Activated CD8-positive, alpha-beta T cell treated with anti-CD3 and anti-CD28 coated beads, Interleukin-2, amount 10 ng/mL, durations not matched to agents 7 days and 5 days (primary cell): Measurements from ENCODE around the gene ADD2. TPM values are rescaled to one million over a fixed set of nuclear protein-coding genes. Genes with fewer than 3 reads are reported as not detected.

Experiments used
- ATAC-seq: fragments of 150-1000 bp; cut with Tn5 transposase; one replicate; pipeline ENCODE4 v1.10.0; 2021; ENCODE audit warnings: moderate library complexity
- CTCF ChIA-PET: fragments of 350-600 bp; sonication (Branson Sonifier 250); formaldehyde crosslinking; loops from one replicate; lab custom pipeline; 2021; ENCODE audit warnings: antibody characterized with exemption; lab: Charles Lee
- POLR2A ChIA-PET: fragments of 350-600 bp; sonication (Branson Sonifier 250); formaldehyde crosslinking; loops from one replicate; lab custom pipeline; 2021; ENCODE audit warnings: antibody characterized with exemption; lab: Charles Lee
- DNase-seq: peaks from one replicate; pipeline ENCODE4 v3.0.0-alpha.2; 2020
- H3K27ac Mint-ChIP-seq: one replicate; pipeline ENCODE4 v1.8.0; 2021; ENCODE audit warnings: mild to moderate bottlenecking, mixed read lengths
- H3K27me3 Mint-ChIP-seq: one replicate; pipeline ENCODE4 v1.8.0; 2021; ENCODE audit warnings: low read depth, mixed read lengths
- H3K36me3 Mint-ChIP-seq: one replicate; pipeline ENCODE4 v1.8.0; 2021; ENCODE audit warnings: low read depth, mixed read lengths
- H3K4me1 Mint-ChIP-seq: one replicate; pipeline ENCODE4 v1.8.0; 2021; ENCODE audit warnings: low read depth, mixed read lengths
- H3K4me3 Mint-ChIP-seq: one replicate; pipeline ENCODE4 v1.8.0; 2021; ENCODE audit warnings: mild to moderate bottlenecking, mixed read lengths
- H3K9me3 Mint-ChIP-seq: one replicate; pipeline ENCODE4 v1.8.0; 2022; ENCODE audit warnings: mixed read lengths; ENCODE audit not compliant: insufficient read depth
- total RNA-seq, 2 experiments: library from RNA; stranded (reverse); gene quantifications; one replicate each; pipeline ENCODE4 v1.2.3, GENCODE V29; 2021

ADD2 gene
- total RNA-seq, 2 experiments from 2014 or later = 12.8 to 14.2 TPM

DNA sequence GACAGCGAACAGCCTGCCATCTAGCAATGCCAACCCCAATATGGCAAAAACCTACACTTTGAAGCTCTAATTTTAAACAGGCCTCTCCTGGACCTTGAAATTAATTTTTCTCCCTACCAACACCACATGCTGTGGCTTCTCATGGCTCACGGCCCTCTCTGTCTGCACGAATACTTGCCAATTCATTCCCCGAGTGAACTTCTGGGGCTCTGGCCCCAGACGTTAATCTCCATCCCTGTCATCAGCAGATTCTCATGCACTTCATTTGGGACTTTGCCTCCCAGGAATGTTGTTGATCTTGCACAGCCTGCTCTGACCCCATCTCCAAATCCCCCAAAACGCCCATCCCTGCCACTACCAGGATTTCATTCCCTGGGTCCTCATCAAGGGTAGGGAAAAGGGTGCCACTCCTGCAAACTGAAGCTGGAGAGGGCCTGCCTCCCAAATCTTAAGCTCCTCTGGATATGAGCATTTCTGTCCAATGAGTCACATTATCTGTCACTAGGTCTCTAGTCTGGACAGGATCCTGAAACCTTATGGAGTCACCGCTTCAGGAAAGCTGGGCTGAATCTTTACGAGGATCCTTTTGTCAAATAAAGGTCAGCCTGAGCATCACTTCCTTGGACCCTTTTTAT is 12.0 kb upstream of the ADD2 start:
- peaks cover 29% of the 10 kb centered on the region for H3K27me3 Mint-ChIP-seq
- no peaks in the 10 kb centered on the region for H3K9me3 Mint-ChIP-seq
- DNase-seq (no peak), ATAC-seq (no peak)
- no peak overlapping the region for H3K27ac Mint-ChIP-seq
- no peaks in the 10 kb centered on the region for H3K4me1 Mint-ChIP-seq
- CTCF ChIA-PET = interaction anchor here (2.1 to 2.5 kb wide), 2 partner anchors 11 to 476 kb away, joined by 8 to 11 read pairs; partner anchors contain the start of gene ADD2
- no peak overlapping the region for H3K4me3 Mint-ChIP-seq
- POLR2A ChIA-PET = no interaction called here
- H3K36me3 Mint-ChIP-seq = no peaks in the 10 kb centered on the region

DNA sequence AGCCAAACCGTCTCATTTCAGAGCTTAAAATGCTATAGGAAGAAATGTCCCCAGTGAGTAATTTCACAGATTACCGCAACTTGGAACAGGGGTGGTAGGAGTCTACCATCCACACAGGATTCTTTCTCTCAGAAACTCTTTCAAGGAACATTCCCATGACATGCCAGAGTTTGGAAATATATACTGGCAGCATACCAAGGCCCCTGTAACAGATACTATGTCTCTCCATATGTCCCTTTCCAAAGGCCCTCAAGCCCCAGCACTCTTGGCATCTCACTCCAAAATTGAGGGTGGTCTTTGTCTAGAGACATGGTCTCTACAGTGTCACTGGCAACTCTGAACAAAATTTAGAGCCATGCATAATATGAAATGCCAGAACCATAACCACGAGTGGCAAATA is 11.5 kb upstream of the ADD2 start:
- DNase-seq (no peak), ATAC-seq (no peak)
- H3K27ac Mint-ChIP-seq = no peak overlapping the region
- H3K4me3 Mint-ChIP-seq = no peak overlapping the region
- H3K4me1 Mint-ChIP-seq = no peaks in the 10 kb centered on the region
- no peaks in the 10 kb centered on the region for H3K36me3 Mint-ChIP-seq
- POLR2A ChIA-PET = no interaction called here
- H3K27me3 Mint-ChIP-seq = peaks cover 33% of the 10 kb centered on the region
- H3K9me3 Mint-ChIP-seq = no peaks in the 10 kb centered on the region
- CTCF ChIA-PET = interaction anchor here (1.2 to 2.1 kb wide), 2 partner anchors 10 to 140 kb away, joined by 3 to 11 read pairs; partner anchors contain the start of gene ADD2

GRCh38 chr2:70778676-70779075 is 10.7 kb upstream of the ADD2 start:
- H3K4me1 Mint-ChIP-seq = no peaks in the 10 kb centered on the region
- no peaks in the 10 kb centered on the region for H3K9me3 Mint-ChIP-seq
- ATAC-seq (no peak), DNase-seq (no peak)
- H3K27ac Mint-ChIP-seq = no peak overlapping the region
- H3K36me3 Mint-ChIP-seq = no peaks in the 10 kb centered on the region
- POLR2A ChIA-PET = no interaction called here
- H3K4me3 Mint-ChIP-seq = no peak overlapping the region
- peaks cover 41% of the 10 kb centered on the region for H3K27me3 Mint-ChIP-seq
- CTCF ChIA-PET = interaction anchor here (0.9 to 1.2 kb wide), 2 partner anchors 10 to 141 kb away, joined by 3 to 4 read pairs; partner anchors contain the start of gene ADD2

DNA sequence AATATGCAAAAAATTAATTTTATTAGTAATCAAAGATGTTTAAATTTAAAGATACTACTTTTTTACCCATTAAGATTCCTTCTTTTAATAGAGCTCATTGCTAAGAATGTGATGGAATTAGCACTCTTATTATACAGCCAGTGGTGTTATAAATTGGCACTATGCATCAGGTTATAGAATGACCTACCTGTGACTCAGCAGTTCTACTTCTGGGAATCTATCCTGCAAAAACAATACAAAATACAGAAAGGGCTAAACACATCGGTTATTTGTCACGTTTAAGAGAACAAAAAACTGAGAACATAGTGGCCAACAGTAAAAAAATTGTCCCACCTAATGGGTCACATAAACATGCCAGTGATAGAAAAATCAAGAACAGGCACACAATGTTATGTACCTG is 9.4 kb upstream of the ADD2 start:
- DNase-seq (no peak), ATAC-seq (no peak)
- no peaks in the 10 kb centered on the region for H3K36me3 Mint-ChIP-seq
- H3K4me3 Mint-ChIP-seq = no peak overlapping the region
- ChIA-PET CTCF (interaction anchor here (1.0 kb wide), 1 partner anchor 12 kb away, joined by 3 read pairs; no protein-coding TSS in a partner anchor), POLR2A (no interaction called here)
- no peaks in the 10 kb centered on the region for H3K4me1 Mint-ChIP-seq
- H3K9me3 Mint-ChIP-seq = no peaks in the 10 kb centered on the region
- H3K27ac Mint-ChIP-seq = no peak overlapping the region
- H3K27me3 Mint-ChIP-seq = peaks cover 50% of the 10 kb centered on the region

GRCh38 chr2:70776266-70776665 is 8.3 kb upstream of the ADD2 start:
- no peak for ATAC-seq
- no peaks in the 10 kb centered on the region for H3K4me1 Mint-ChIP-seq

GRCh38 chr2:70775141-70775540 is 7.1 kb upstream of the ADD2 start:
- no peaks in the 10 kb centered on the region for H3K36me3 Mint-ChIP-seq
- ChIA-PET CTCF (no interaction called here), POLR2A (no interaction called here)
- H3K4me3 Mint-ChIP-seq = no peak overlapping the region
- peaks cover 53% of the 10 kb centered on the region for H3K27me3 Mint-ChIP-seq
- H3K4me1 Mint-ChIP-seq = no peaks in the 10 kb centered on the region
- DNase-seq (no peak), ATAC-seq (no peak)
- no peak overlapping the region for H3K27ac Mint-ChIP-seq
- H3K9me3 Mint-ChIP-seq = no peaks in the 10 kb centered on the region

More at GRCh38 chr2:70776266-70776665, 8.3 kb upstream of the ADD2 start:
- no peak for DNase-seq
- Mint-ChIP-seq H3K4me3 (no peak overlapping the region), H3K9me3 (no peaks in the 10 kb centered on the region), H3K27me3 (peaks cover 55% of the 10 kb centered on the region), H3K36me3 (no peaks in the 10 kb centered on the region), H3K27ac (no peak overlapping the region)
- ChIA-PET POLR2A (no interaction called here), CTCF (interaction anchor here (0.7 to 1.3 kb wide), 3 partner anchors 9 to 474 kb away, joined by 3 to 4 read pairs (median 3); partner anchors contain the start of gene FAM136A)

GRCh38 chr2:70772486-70773155 is 4.6 kb upstream of the ADD2 start:
- no peaks in the 10 kb centered on the region for H3K36me3 Mint-ChIP-seq
- no peak overlapping the region for H3K27ac Mint-ChIP-seq
- no peak for DNase-seq
- no peaks in the 10 kb centered on the region for H3K9me3 Mint-ChIP-seq
- ChIA-PET CTCF (interaction anchor here (2.0 kb wide), 1 partner anchor 12 kb away, joined by 5 read pairs; no protein-coding TSS in a partner anchor), POLR2A (no interaction called here)
- H3K27me3 Mint-ChIP-seq = peaks cover 62% of the 10 kb centered on the region
- no peak overlapping the region for H3K4me3 Mint-ChIP-seq
- ATAC-seq = no peak
- H3K4me1 Mint-ChIP-seq = peaks cover 5% of the 10 kb centered on the region

- H3K36me3 Mint-ChIP-seq = no peaks in the 10 kb centered on the region
- peaks cover 63% of the 10 kb centered on the region for H3K27me3 Mint-ChIP-seq
- H3K27ac Mint-ChIP-seq = no peak overlapping the region
- no peak overlapping the region for H3K4me3 Mint-ChIP-seq
- DNase-seq (no peak), ATAC-seq (no peak)
- H3K9me3 Mint-ChIP-seq = no peaks in the 10 kb centered on the region
- ChIA-PET POLR2A (interaction anchor here (0.6 to 0.9 kb wide), 2 partner anchors 10 to 30 kb away, joined by 3 read pairs; no protein-coding TSS in a partner anchor), CTCF (interaction anchor here (1.1 to 4.1 kb wide), 2 partner anchors 17 to 177 kb away, joined by 4 to 25 read pairs; partner anchors contain the start of gene FIGLA)
- H3K4me1 Mint-ChIP-seq = peaks cover 11% of the 10 kb centered on the region
Observed at GRCh38 chr2:70771446-70771845, 3.4 kb upstream of the ADD2 start.

DNA sequence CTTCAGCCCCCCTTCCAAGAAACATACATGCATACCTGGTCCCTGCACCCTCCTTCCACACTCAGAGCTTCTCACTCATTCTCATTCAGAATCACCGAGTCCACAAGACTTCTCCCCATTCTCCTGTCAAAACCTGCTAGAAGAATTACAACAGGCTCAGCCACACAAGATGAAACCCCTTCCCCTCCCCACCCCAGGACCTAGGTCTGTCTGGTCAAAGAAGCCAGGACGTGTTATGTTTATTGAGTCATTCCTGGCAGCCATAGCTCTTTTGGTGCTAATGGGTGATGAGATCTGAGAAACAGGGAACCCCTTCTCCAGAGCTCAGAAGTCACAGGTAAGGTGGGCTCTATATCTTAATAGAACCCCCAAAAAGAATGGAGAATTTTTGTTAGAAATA is 1.4 kb upstream of the ADD2 start:
- no peak overlapping the region for H3K27ac Mint-ChIP-seq
- peaks cover 12% of the 10 kb centered on the region for H3K4me1 Mint-ChIP-seq
- H3K4me3 Mint-ChIP-seq = no peak overlapping the region
- DNase-seq = no peak
- H3K36me3 Mint-ChIP-seq = no peaks in the 10 kb centered on the region
- H3K9me3 Mint-ChIP-seq = no peaks in the 10 kb centered on the region
- ATAC-seq = no peak
- peaks cover 60% of the 10 kb centered on the region for H3K27me3 Mint-ChIP-seq
- POLR2A ChIA-PET = interaction anchor here (0.6 kb wide), 1 partner anchor 528 kb away, joined by 3 read pairs; no protein-coding TSS in a partner anchor
- CTCF ChIA-PET = interaction anchor here (0.9 to 4.1 kb wide), 8 partner anchors 11 to 465 kb away, joined by 3 to 25 read pairs (median 6); partner anchors contain the start of gene FIGLA

GRCh38 chr2:70768590-70769085 is 638 bp upstream of the ADD2 start:
- ChIA-PET POLR2A (no interaction called here), CTCF (interaction anchor here (0.6 to 4.1 kb wide), 15 partner anchors 10 to 464 kb away, joined by 3 to 25 read pairs (median 4); partner anchors contain the start of gene FIGLA)
- DNase-seq (no peak), ATAC-seq (no peak)
- Mint-ChIP-seq H3K36me3 (no peaks in the 10 kb centered on the region), H3K4me3 (peak overlapping the region; percentile 60), H3K27ac (no peak overlapping the region), H3K4me1 (peaks cover 12% of the 10 kb centered on the region), H3K9me3 (no peaks in the 10 kb centered on the region), H3K27me3 (peaks cover 52% of the 10 kb centered on the region)

DNA sequence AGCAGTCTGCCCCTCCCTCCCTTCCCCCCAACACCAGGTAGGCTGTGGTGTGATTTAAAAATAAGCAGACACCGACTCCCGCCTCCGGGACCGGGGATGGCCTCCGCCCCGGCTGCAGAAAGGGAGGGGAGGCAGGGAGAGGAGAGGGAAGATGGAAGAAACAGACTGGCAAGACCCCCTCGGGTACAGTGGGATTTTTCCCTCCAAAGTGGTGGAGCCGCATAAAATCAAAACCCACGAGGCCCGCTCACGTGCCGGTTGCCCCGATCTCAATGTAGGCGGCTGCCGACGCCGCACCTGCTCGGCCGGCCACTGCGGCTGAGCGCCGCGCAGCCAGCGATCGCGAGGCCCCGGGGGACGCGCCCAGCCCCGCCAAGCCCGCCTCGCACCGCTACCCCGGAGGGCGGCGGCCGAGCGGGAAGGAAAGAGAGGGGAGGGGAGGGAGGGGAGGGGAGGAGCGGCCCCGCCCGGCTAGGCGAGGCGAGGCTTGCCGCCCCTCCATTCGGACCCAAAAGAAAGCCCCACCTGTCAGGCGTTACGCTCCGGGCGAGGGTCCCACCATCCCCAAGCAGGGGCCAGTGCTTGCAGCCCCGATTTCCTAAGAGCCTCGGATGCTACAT is 811 bp downstream of the ADD2 start:
- peaks cover 12% of the 10 kb centered on the region for H3K4me1 Mint-ChIP-seq
- H3K9me3 Mint-ChIP-seq = no peaks in the 10 kb centered on the region
- H3K4me3 Mint-ChIP-seq = peak overlapping the region; percentile 80
- peak overlapping the region; percentile 73 for H3K27ac Mint-ChIP-seq
- H3K36me3 Mint-ChIP-seq = no peaks in the 10 kb centered on the region
- DNase-seq (no peak), ATAC-seq (peak; percentile 58)
- peaks cover 44% of the 10 kb centered on the region for H3K27me3 Mint-ChIP-seq
- POLR2A ChIA-PET = no interaction called here
- CTCF ChIA-PET = interaction anchor here (0.8 to 4.1 kb wide), 8 partner anchors 8 to 463 kb away, joined by 3 to 25 read pairs (median 3); partner anchors contain the start of gene FIGLA
